Measurements from ENCODE around the gene ATP5PO. TPM values are rescaled to one million over a fixed set of nuclear protein-coding genes. Genes with fewer than 3 reads are reported as not detected.

The ATP5PO gene
- polyA plus RNA-seq, 1 donor (not counting 4 experiments of a cell fraction or from before 2014, with no cell fraction given): 359 TPM

DNA sequence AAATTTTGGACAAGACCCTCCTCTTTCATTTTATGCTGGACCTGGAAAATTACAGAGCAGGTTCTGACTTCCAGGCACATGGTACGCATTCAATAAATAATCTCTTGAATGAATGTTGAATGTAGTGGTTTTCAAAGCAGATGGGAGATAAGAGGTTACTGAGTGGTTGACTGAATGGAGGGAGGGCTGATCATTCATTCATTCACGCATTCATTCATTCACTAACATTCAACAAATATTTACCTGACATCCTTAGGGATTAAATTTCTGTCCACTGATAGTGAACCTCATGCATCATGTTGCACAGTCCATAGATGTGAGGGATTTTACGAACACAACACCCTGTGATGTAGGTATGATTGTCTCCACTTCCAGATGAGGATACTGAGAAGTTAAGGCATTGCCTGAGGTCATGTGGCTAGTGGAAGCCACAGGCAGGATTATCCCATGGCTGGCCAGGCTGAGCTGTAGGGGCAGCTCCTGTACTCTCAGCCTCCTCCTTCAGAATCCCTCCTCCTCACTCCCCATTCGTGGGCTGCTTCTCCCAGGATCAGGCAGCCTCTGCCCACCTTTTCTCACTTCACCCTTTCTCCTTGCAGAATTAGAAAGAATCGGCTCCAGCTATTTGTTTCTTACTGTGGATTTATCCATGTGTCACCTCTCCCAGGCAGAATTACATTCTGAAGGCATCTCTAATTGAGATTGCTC, 48.4 kb upstream of the ATP5PO start:
- Histone ChIP-seq H3K79me2 (ENCODE audit: control insufficient read depth, insufficient read depth, low read length) (no peaks in the 10 kb centered on the region), H3K4me2 (ENCODE audit: control insufficient read depth, extremely low read depth, insufficient read depth, low read depth, low read length) (no peak overlapping the region), H3K9me1 (ENCODE audit: control insufficient read depth, extremely low read depth, insufficient read depth, low read length) (no peaks in the 10 kb centered on the region), H3K4me1 (ENCODE audit: control insufficient read depth, extremely low read depth, insufficient read depth, low read length) (peaks cover 11% of the 10 kb centered on the region), H3K27ac (ENCODE audit: control insufficient read depth, insufficient read depth, low read length) (no peak overlapping the region), H3K9me3 (ENCODE audit: control insufficient read depth, low read depth, low read length) (peaks cover 2% of the 10 kb centered on the region), H3K9ac (ENCODE audit: control insufficient read depth, extremely low read depth, insufficient read depth, low read length) (no peak overlapping the region), H2AFZ (ENCODE audit: control insufficient read depth, low read length) (no peak overlapping the region), H3K27me3 (ENCODE audit: control insufficient read depth, extremely low read depth, insufficient read depth, low read length) (no peaks in the 10 kb centered on the region), H4K20me1 (ENCODE audit: control insufficient read depth, extremely low read depth, insufficient read depth, low read length) (no peaks in the 10 kb centered on the region), H3K4me3 (ENCODE audit: control insufficient read depth in 2 of 3, extremely low read depth in 1 of 3, insufficient read depth in 2 of 3, low read depth in 1 of 3, low read length in 3 of 3) (no peak overlapping the region), H3K36me3 (ENCODE audit: control insufficient read depth in 2 of 2, extremely low read depth in 1 of 2, insufficient read depth in 2 of 2, low read length in 2 of 2) (no peaks in the 10 kb centered on the region)
- dilution Hi-C loops (cut with MboI; ENCODE audit: extremely low pct_ligation_motif_present, low sequenced_read_pairs): no loop called here
- TF ChIP-seq, protein P1, sequence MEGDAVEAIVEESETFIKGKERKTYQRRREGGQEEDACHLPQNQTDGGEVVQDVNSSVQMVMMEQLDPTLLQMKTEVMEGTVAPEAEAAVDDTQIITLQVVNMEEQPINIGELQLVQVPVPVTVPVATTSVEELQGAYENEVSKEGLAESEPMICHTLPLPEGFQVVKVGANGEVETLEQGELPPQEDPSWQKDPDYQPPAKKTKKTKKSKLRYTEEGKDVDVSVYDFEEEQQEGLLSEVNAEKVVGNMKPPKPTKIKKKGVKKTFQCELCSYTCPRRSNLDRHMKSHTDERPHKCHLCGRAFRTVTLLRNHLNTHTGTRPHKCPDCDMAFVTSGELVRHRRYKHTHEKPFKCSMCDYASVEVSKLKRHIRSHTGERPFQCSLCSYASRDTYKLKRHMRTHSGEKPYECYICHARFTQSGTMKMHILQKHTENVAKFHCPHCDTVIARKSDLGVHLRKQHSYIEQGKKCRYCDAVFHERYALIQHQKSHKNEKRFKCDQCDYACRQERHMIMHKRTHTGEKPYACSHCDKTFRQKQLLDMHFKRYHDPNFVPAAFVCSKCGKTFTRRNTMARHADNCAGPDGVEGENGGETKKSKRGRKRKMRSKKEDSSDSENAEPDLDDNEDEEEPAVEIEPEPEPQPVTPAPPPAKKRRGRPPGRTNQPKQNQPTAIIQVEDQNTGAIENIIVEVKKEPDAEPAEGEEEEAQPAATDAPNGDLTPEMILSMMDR (optimal IDR thresholded peaks at IDR 0.05 in 1 of 3, IDR thresholded peaks at IDR 0.05 in 1 of 3, conservative IDR thresholded peaks at IDR 0.05 in 1 of 3; ENCODE audit: extremely low read depth in 1 of 3, insufficient read depth in 2 of 3, low read length in 3 of 3): no peak
- TF ChIP-seq EZH2 (IDR thresholded peaks at IDR 0.05; ENCODE audit: low read length): no peak
- DNase-seq (ENCODE audit: low read depth, low spot score): no peak
- FAIRE-seq: no peak

DNA sequence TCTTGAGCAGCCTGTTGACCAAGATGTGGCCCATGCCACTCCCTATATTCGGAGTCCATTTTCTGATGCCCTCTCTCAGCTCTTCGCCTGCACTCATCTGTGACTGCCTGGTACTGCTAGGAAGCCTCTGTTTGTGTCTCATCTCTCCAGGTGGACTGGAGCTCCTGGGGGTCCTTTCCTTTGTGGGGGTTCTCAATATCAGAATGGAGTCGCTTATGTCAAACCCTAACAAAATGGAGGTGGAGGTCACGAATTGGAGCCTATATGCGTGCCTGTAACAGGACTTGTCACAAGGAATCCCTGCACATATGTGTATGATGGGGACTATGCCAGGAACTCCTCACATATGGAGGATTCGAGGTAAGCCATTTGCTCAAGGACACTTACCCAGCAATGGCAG, 46.7 kb upstream of the ATP5PO start:
- Histone ChIP-seq H3K4me3 (ENCODE audit: control insufficient read depth in 2 of 3, extremely low read depth in 1 of 3, insufficient read depth in 2 of 3, low read depth in 1 of 3, low read length in 3 of 3) (no peak overlapping the region), H3K4me1 (ENCODE audit: control insufficient read depth, extremely low read depth, insufficient read depth, low read length) (no peaks in the 10 kb centered on the region), H3K4me2 (ENCODE audit: control insufficient read depth, extremely low read depth, insufficient read depth, low read depth, low read length) (no peak overlapping the region), H3K9me1 (ENCODE audit: control insufficient read depth, extremely low read depth, insufficient read depth, low read length) (no peaks in the 10 kb centered on the region), H2AFZ (ENCODE audit: control insufficient read depth, low read length) (no peak overlapping the region), H3K36me3 (ENCODE audit: control insufficient read depth in 2 of 2, extremely low read depth in 1 of 2, insufficient read depth in 2 of 2, low read length in 2 of 2) (no peaks in the 10 kb centered on the region), H3K27me3 (ENCODE audit: control insufficient read depth, extremely low read depth, insufficient read depth, low read length) (no peaks in the 10 kb centered on the region), H3K9me3 (ENCODE audit: control insufficient read depth, low read depth, low read length) (peaks cover 2% of the 10 kb centered on the region), H3K27ac (ENCODE audit: control insufficient read depth, insufficient read depth, low read length) (no peak overlapping the region), H4K20me1 (ENCODE audit: control insufficient read depth, extremely low read depth, insufficient read depth, low read length) (no peaks in the 10 kb centered on the region), H3K79me2 (ENCODE audit: control insufficient read depth, insufficient read depth, low read length) (no peaks in the 10 kb centered on the region), H3K9ac (ENCODE audit: control insufficient read depth, extremely low read depth, insufficient read depth, low read length) (no peak overlapping the region)
- DNase-seq (ENCODE audit: low read depth, low spot score) (no peak), FAIRE-seq (no peak)
- TF ChIP-seq EZH2 (IDR thresholded peaks at IDR 0.05; ENCODE audit: low read length): no peak
- TF ChIP-seq, protein P1 (optimal IDR thresholded peaks at IDR 0.05 in 1 of 3, IDR thresholded peaks at IDR 0.05 in 1 of 3, conservative IDR thresholded peaks at IDR 0.05 in 1 of 3; ENCODE audit: extremely low read depth in 1 of 3, insufficient read depth in 2 of 3, low read length in 3 of 3): no peak
- dilution Hi-C loops (cut with MboI; ENCODE audit: extremely low pct_ligation_motif_present, low sequenced_read_pairs): no loop called here
